A549 (cell line): Measurements from ENCODE around the gene ADGRD1. TPM values are rescaled to one million over a fixed set of nuclear protein-coding genes. Genes with fewer than 3 reads are reported as not detected.

ENCODE experiments used
- ATAC-seq, 2 experiments: fragments of 200-7000 bp in 1 of 2; fragments of >200 bp in 1 of 2; cut with Nextera tagmentation in 1 of 2; cut with Tn5 transposase in 1 of 2; 3 replicates each; pipeline versions ENCODE4 v1.8.0 to v1.9.1; 2018 to 2020; ENCODE audit warnings: mild to moderate bottlenecking in 1 of 2, moderate library complexity in 1 of 2
- CTCF ChIA-PET: fragments of 300-600 bp; sonication (Branson Sonifier 250); formaldehyde crosslinking; extraction: SDS; loops from one replicate; lab custom pipeline; 2021; ENCODE audit warnings: antibody characterized with exemption, inconsistent platforms; lab: Yijun Ruan, JAX
- POLR2A ChIA-PET: fragments of 350-600 bp; formaldehyde crosslinking; extraction: SDS; loops from one replicate; lab custom pipeline; 2021; ENCODE audit warnings: antibody characterized with exemption, inconsistent platforms; lab: Yijun Ruan, JAX
- DNase-seq, 2 experiments: peaks; one replicate each; pipeline versions ENCODE4 v3.0.0 to v3.0.0-alpha.2; 2011 to 2016; ENCODE audit warnings: low read depth in 1 of 2, low spot score in 1 of 2
- FAIRE-seq: peaks from 2 replicates; lab custom pipeline; 2011; peaks lifted over from hg19 to GRCh38; lab: Jason Lieb, UNC
- H3K27ac ChIP-seq, 2 experiments: fragments of >200 bp; sonication (Bioruptor Twin); formaldehyde crosslinking; 3 replicates each; pipeline ENCODE4 v1.5.1; 2016 to 2017
- H3K4me1 ChIP-seq: fragments of >200 bp; sonication (Bioruptor Twin); formaldehyde crosslinking; 3 replicates; pipeline ENCODE4 v1.6.1; 2016
- H3K4me2 ChIP-seq: fragments of >200 bp; sonication (Bioruptor Twin); formaldehyde crosslinking; 3 replicates; pipeline ENCODE4 v1.6.1; 2016
- H3K4me3 ChIP-seq: fragments of >200 bp; sonication (Bioruptor Twin); formaldehyde crosslinking; 3 replicates; pipeline ENCODE4 v1.5.1; 2016
- H3K9me3 ChIP-seq: fragments of >200 bp; sonication (Bioruptor Twin); formaldehyde crosslinking; 3 replicates; pipeline ENCODE4 v1.6.1; 2016
- BHLHE40 ChIP-seq: IDR thresholded peaks from 2 replicates; pipeline ENCODE4 v1.6.1; 2012; ENCODE audit warnings: low read depth, low read length, inconsistent platforms
- CBX8 ChIP-seq: fragments of 200-600 bp; sonication (generic); IDR thresholded peaks from 2 replicates; pipeline ENCODE4 v1.6.1; 2016
- CEBPB ChIP-seq, 2 experiments: fragments of >200 bp in 1 of 2; sonication (Bioruptor Twin) in 1 of 2; formaldehyde crosslinking in 1 of 2; IDR thresholded peaks; 2 replicates each; pipeline ENCODE4 v1.6.1; 2012 to 2016
- CHD2 ChIP-seq: fragments of 150-350 bp; IDR thresholded peaks from 2 replicates; pipeline ENCODE4 v1.6.1; 2014; ENCODE audit warnings: low read length; ENCODE audit not compliant: partially characterized antibody
- EHF ChIP-seq: fragments of 250-450 bp; sonication (Bioruptor Pico); IDR thresholded peaks from 2 replicates; pipeline ENCODE4 v1.5.0; 2020; ENCODE audit warnings: mild to moderate bottlenecking
- HDAC2 ChIP-seq: fragments of 200-600 bp; sonication (generic); IDR thresholded peaks from 2 replicates; pipeline ENCODE4 v1.6.1; 2016
- HOXA7 ChIP-seq: fragments of 250-450 bp; sonication (Bioruptor Pico); IDR thresholded peaks from 2 replicates; pipeline ENCODE4 v1.5.0; 2020; ENCODE audit warnings: mild to moderate bottlenecking, moderate library complexity
- JUN ChIP-seq, 2 experiments: fragments of >200 bp; sonication (Bioruptor Twin); formaldehyde crosslinking; IDR thresholded peaks; 2 replicates in 1 of 2; 3 replicates in 1 of 2; pipeline ENCODE4 v1.6.1; 2016 to 2017
- KDM5A ChIP-seq: fragments of 200-600 bp; sonication (generic); IDR thresholded peaks from 2 replicates; pipeline ENCODE4 v1.6.1; 2016; ENCODE audit warnings: antibody characterized with exemption, mild to moderate bottlenecking
- MAFK ChIP-seq: fragments of 450-650 bp; IDR thresholded peaks from 2 replicates; pipeline ENCODE4 v1.6.1; 2014; ENCODE audit not compliant: partially characterized antibody
- MAZ ChIP-seq: fragments of 150-350 bp; IDR thresholded peaks from 2 replicates; pipeline ENCODE4 v1.6.1; 2014; ENCODE audit warnings: antibody characterized with exemption, low read depth, low read length, borderline replicate concordance
- MYC ChIP-seq: IDR thresholded peaks from 2 replicates; pipeline ENCODE4 v1.6.1; 2012; ENCODE audit warnings: mild to moderate bottlenecking, inconsistent platforms, low read length, improper control_type of control experiment, borderline replicate concordance
- NPAS2 ChIP-seq: fragments of 250-450 bp; sonication (Bioruptor Pico); IDR thresholded peaks from 2 replicates; pipeline ENCODE4 v1.8.0; 2022; ENCODE audit warnings: mild to moderate bottlenecking, moderate library complexity, borderline replicate concordance
- PHF8 ChIP-seq: fragments of 200-600 bp; sonication (generic); IDR thresholded peaks from 2 replicates; pipeline ENCODE4 v1.6.1; 2016; ENCODE audit warnings: low read depth, mild to moderate bottlenecking, antibody characterized with exemption, moderate library complexity, borderline replicate concordance
- POLR2A ChIP-seq: IDR thresholded peaks from 2 replicates; pipeline ENCODE4 v1.6.1; 2012; ENCODE audit warnings: mild to moderate bottlenecking, low read length
- POLR2AphosphoS2 ChIP-seq: conservative IDR thresholded peaks from 2 replicates; pipeline ENCODE4 v1.6.1; 2012; ENCODE audit warnings: low read length, improper control_type of control experiment, inconsistent platforms
- RCOR1 ChIP-seq: fragments of 150-350 bp; IDR thresholded peaks from 2 replicates; pipeline ENCODE4 v1.6.1; 2014; ENCODE audit warnings: antibody characterized with exemption, low read length, low read depth
- RFX5 ChIP-seq: fragments of 450-650 bp; IDR thresholded peaks from 2 replicates; pipeline ENCODE4 v1.7.1; 2014; ENCODE audit warnings: antibody characterized with exemption, mild to moderate bottlenecking, moderate library complexity
- RNF2 ChIP-seq: fragments of 200-600 bp; sonication (generic); IDR thresholded peaks from 2 replicates; pipeline ENCODE4 v1.6.1; 2016; ENCODE audit warnings: low read depth, mild to moderate bottlenecking, antibody characterized with exemption, moderate library complexity, borderline replicate concordance
- SMC3 ChIP-seq: fragments of >200 bp; sonication (Bioruptor Twin); formaldehyde crosslinking; IDR thresholded peaks from 3 replicates; pipeline ENCODE4 v1.6.1; 2018; ENCODE audit warnings: inconsistent platforms
- TFCP2L1 ChIP-seq: fragments of 250-450 bp; sonication (Bioruptor Pico); IDR thresholded peaks from 2 replicates; pipeline ENCODE4 v1.5.0; 2021; ENCODE audit warnings: mild to moderate bottlenecking
- WGBS: methylation state at CpG from one replicate; pipeline ENCODE4 v1.1.6; 2017; ENCODE audit errors: missing lambda C conversion rate; 5-methylcytosine and 5-hydroxymethylcytosine counted together
- polyA plus RNA-seq, 4 experiments: library from polyadenylated mRNA; depleted of rRNA in 3 of 4; stranded (reverse); fragments of >200 nt; fragmentation: RNase III in 1 of 4; extraction: RNeasy Plus Mini Kit Qiagen cat#74134 plus additional on column Dnase treatment in 1 of 4; gene quantifications; 2 replicates in 3 of 4; 3 replicates in 1 of 4; pipeline ENCODE4 v1.2.3, GENCODE V29; 2011 to 2017
- TF ChIP-seq, protein P1 (sequence below): IDR thresholded peaks from 2 replicates; pipeline ENCODE4 v1.6.1; 2012
- TF ChIP-seq, protein P2 (sequence below): fragments of 200-600 bp; sonication (generic); IDR thresholded peaks from 2 replicates; pipeline ENCODE4 v1.6.1; 2016; ENCODE audit warnings: antibody characterized with exemption, mild to moderate bottlenecking, moderate library complexity
- TF ChIP-seq, protein P3 (sequence below): fragments of >200 bp; sonication (Bioruptor Twin); formaldehyde crosslinking; IDR thresholded peaks from 3 replicates; pipeline ENCODE4 v1.5.1; 2016
- TF ChIP-seq, protein P4 (sequence below): IDR thresholded peaks from 2 replicates; pipeline ENCODE4 v1.6.1; 2012; ENCODE audit warnings: low read depth, borderline replicate concordance
- TF ChIP-seq, protein P5 (sequence below): fragments of >200 bp; sonication (Bioruptor Twin); formaldehyde crosslinking; IDR thresholded peaks from 3 replicates; pipeline ENCODE4 v1.6.1; 2016

Gene ADGRD1
- polyA plus RNA-seq, 2 of the 4 experiments (the other 2 are of a cell fraction) = 0.36 to 1.5 TPM

DNA sequence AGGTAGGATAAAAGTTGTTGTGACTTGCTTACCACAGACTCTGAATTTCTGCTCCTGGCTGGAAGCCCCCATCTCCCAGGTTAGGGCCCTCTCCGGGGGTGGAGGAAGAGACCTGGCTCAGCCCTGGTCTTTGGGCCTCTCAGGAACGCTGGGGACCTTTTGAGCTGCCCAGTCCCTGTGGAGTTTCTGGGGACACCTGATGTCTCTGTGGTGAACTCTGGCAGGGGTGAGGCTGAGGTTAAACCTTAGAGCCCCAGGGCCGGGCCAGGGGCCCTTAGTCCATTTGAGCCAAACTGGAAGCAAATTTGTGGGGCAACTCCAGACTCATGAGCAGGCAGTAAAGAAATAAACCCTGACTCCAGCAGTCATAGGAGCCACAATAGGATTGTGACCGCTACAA, 112.1 kb downstream of the ADGRD1 start:
- DNase-seq (no peak), ATAC-seq (no peak), FAIRE-seq (no peak)
- ChIA-PET CTCF (no interaction called here), POLR2A (no interaction called here)
- WGBS = 51% methylated on average over 4 of the region's 4 CpGs
- H3K9me3 ChIP-seq = no peaks in the 10 kb centered on the region; the same call in 2 of the 3 replicates
- TF ChIP-seq POLR2A (no peak), MYC (no peak), RNF2 (no peak), RCOR1 (no peak), RFX5 (no peak), MAZ (no peak), CEBPB (IDR thresholded peaks at IDR 0.05) (no peak), JUN (IDR thresholded peaks at IDR 0.05) (no peak), BHLHE40 (no peak), NPAS2 (CRISPR knock-in tag) (no peak), POLR2AphosphoS2 (no peak), HOXA7 (no peak), CBX8 (no peak), SMC3 (no peak)
- TF ChIP-seq, protein P1, sequence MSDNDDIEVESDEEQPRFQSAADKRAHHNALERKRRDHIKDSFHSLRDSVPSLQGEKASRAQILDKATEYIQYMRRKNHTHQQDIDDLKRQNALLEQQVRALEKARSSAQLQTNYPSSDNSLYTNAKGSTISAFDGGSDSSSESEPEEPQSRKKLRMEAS = no peak
- TF ChIP-seq, protein P2, sequence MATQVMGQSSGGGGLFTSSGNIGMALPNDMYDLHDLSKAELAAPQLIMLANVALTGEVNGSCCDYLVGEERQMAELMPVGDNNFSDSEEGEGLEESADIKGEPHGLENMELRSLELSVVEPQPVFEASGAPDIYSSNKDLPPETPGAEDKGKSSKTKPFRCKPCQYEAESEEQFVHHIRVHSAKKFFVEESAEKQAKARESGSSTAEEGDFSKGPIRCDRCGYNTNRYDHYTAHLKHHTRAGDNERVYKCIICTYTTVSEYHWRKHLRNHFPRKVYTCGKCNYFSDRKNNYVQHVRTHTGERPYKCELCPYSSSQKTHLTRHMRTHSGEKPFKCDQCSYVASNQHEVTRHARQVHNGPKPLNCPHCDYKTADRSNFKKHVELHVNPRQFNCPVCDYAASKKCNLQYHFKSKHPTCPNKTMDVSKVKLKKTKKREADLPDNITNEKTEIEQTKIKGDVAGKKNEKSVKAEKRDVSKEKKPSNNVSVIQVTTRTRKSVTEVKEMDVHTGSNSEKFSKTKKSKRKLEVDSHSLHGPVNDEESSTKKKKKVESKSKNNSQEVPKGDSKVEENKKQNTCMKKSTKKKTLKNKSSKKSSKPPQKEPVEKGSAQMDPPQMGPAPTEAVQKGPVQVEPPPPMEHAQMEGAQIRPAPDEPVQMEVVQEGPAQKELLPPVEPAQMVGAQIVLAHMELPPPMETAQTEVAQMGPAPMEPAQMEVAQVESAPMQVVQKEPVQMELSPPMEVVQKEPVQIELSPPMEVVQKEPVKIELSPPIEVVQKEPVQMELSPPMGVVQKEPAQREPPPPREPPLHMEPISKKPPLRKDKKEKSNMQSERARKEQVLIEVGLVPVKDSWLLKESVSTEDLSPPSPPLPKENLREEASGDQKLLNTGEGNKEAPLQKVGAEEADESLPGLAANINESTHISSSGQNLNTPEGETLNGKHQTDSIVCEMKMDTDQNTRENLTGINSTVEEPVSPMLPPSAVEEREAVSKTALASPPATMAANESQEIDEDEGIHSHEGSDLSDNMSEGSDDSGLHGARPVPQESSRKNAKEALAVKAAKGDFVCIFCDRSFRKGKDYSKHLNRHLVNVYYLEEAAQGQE = no peak
- H3K4me2 ChIP-seq = no peak overlapping the region
- no peaks in the 10 kb centered on the region for H3K4me1 ChIP-seq
- H3K27ac ChIP-seq = no peak overlapping the region
- H3K4me3 ChIP-seq = no peak overlapping the region

DNA sequence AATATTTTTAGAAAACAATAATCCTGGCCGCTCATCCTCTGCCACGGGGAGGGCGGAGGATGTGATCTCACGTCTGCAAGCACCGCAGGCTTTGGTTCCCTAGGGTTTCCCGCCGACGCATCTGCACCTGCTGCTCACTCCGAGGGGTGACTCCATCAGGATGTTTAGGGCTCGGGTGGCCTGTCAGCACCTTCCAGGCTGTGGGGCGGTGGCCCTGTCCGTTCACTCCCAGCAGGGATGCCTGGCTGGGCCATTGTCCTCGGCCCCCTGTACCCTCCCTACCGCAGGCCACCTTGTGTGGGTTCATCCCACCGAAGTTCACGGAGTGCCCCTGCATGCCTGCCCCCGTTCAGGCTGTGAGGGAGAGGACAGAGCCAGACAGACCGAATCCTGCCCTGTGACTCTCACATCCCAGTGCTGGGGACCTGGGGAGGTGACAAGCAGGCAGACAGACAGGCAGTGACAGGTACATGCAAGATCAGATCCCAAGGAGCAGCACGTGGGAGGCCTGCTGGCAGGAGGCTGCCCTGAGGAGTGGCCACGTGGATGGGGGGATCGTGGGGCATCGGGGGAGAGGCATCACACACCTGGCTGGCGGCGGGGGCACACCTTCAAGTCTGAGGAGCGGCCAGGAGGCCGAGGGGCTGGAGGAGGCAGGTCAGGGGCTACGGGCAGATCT, 112.6 kb downstream of the ADGRD1 start:
- DNase-seq (no peak), FAIRE-seq (no peak), ATAC-seq (no peak)
- Histone ChIP-seq H3K4me3 (no peak overlapping the region), H3K9me3 (no peaks in the 10 kb centered on the region; the same call in 2 of the 3 replicates), H3K27ac (no peak overlapping the region), H3K4me1 (no peaks in the 10 kb centered on the region), H3K4me2 (no peak overlapping the region)
- POLR2A ChIA-PET = no interaction called here
- 78% methylated on average over 18 of the region's 27 CpGs for WGBS
- CTCF ChIA-PET = no interaction called here
- no peak for TF ChIP-seq TFCP2L1 (CRISPR knock-in tag)
- TF ChIP-seq PHF8 = no peak
- no peak for TF ChIP-seq MAFK
- TF ChIP-seq, protein P2 = no peak
- no peak for TF ChIP-seq CHD2
- TF ChIP-seq, protein P3, sequence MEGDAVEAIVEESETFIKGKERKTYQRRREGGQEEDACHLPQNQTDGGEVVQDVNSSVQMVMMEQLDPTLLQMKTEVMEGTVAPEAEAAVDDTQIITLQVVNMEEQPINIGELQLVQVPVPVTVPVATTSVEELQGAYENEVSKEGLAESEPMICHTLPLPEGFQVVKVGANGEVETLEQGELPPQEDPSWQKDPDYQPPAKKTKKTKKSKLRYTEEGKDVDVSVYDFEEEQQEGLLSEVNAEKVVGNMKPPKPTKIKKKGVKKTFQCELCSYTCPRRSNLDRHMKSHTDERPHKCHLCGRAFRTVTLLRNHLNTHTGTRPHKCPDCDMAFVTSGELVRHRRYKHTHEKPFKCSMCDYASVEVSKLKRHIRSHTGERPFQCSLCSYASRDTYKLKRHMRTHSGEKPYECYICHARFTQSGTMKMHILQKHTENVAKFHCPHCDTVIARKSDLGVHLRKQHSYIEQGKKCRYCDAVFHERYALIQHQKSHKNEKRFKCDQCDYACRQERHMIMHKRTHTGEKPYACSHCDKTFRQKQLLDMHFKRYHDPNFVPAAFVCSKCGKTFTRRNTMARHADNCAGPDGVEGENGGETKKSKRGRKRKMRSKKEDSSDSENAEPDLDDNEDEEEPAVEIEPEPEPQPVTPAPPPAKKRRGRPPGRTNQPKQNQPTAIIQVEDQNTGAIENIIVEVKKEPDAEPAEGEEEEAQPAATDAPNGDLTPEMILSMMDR = no peak
- TF ChIP-seq EHF (CRISPR knock-in tag) = no peak
- TF ChIP-seq HDAC2 = no peak
- TF ChIP-seq, protein P4, sequence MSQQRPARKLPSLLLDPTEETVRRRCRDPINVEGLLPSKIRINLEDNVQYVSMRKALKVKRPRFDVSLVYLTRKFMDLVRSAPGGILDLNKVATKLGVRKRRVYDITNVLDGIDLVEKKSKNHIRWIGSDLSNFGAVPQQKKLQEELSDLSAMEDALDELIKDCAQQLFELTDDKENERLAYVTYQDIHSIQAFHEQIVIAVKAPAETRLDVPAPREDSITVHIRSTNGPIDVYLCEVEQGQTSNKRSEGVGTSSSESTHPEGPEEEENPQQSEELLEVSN = no peak
- TF ChIP-seq CEBPB (IDR thresholded peaks at IDR 0.05) = no peak
- no peak for TF ChIP-seq KDM5A
- TF ChIP-seq MAZ = no peak
- TF ChIP-seq, protein P5, sequence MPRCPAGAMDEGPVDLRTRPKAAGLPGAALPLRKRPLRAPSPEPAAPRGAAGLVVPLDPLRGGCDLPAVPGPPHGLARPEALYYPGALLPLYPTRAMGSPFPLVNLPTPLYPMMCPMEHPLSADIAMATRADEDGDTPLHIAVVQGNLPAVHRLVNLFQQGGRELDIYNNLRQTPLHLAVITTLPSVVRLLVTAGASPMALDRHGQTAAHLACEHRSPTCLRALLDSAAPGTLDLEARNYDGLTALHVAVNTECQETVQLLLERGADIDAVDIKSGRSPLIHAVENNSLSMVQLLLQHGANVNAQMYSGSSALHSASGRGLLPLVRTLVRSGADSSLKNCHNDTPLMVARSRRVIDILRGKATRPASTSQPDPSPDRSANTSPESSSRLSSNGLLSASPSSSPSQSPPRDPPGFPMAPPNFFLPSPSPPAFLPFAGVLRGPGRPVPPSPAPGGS = no peak
